ENCODE data around the gene EMP3. TPM values are rescaled to one million over a fixed set of nuclear protein-coding genes. Genes with fewer than 3 reads are reported as not detected.

The EMP3 gene
- total and polyA plus RNA-seq, 2 of the 13 experiments (the other 11 are each of a cell fraction or from before 2014, with no cell fraction given) = 2.2 to 7.8 TPM

DNA sequence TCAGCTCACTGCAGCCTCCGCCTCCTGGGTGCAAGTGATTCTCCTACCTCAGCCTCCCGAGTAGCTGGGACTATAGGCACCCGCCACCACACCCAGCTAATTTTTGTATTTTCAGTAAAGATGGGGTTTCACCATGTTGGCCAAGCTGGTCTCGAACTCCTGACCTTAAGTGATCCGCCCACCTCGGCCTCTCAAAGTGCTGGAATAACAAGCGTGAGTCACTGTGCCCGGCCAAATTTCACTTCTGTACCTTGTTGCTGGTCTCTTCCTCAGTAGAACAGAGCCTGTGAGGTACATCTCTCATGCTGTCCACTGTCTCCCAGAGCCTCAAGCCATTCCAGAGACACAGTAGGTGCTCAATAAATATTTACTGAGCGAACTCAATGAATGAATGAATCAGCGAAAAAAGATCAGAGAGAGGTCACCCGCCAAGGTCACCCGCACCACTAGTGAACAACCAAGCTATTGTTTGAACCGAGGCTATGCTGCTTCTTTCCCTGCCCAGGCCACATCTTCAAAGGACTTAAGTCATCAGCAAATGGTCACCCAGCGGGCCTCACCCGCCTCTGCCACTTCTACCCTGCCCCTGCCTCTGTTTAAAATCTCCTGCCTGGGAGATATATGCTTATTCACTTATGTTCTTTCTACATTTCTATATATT lies 29.1 kb downstream of the EMP3 start (continued):
- TF ChIP-seq ZFP90 (CRISPR knock-in tag; IDR thresholded peaks at IDR 0.05; ENCODE audit: borderline replicate concordance) (peak; percentile 37; the same call in 1 of the 2 replicates), ADNP (CRISPR knock-in tag; IDR thresholded peaks at IDR 0.05) (peak; percentile 97), FOXK1 (CRISPR knock-in tag; IDR thresholded peaks at IDR 0.05; ENCODE audit: borderline replicate concordance, low read depth) (peak; percentile 77; the same call in 1 of the 2 replicates), CREB1 (IDR thresholded peaks at IDR 0.05) (0 out of 2 replicates have a peak, but pooled peaks have one; percentile 23), CREB1 (CRISPR knock-in tag; IDR thresholded peaks at IDR 0.05) (peak; percentile 83), HOXA3 (CRISPR knock-in tag; IDR thresholded peaks at IDR 0.05) (peak; percentile 67; the same call in 1 of the 2 replicates), FOXP1 (IDR thresholded peaks at IDR 0.05) (0 out of 2 replicates have a peak, but pooled peaks have one; percentile 7), FOXP1 (CRISPR knock-in tag; IDR thresholded peaks at IDR 0.05) (peak; percentile 82), ZNF550 (CRISPR knock-in tag; IDR thresholded peaks at IDR 0.05; ENCODE audit: borderline replicate concordance) (0 out of 2 replicates have a peak, but pooled peaks have one; percentile 37), MIER3 (CRISPR knock-in tag; IDR thresholded peaks at IDR 0.05; ENCODE audit: borderline replicate concordance) (peak; percentile 93; the same call in 1 of the 2 replicates), KDM3A (CRISPR knock-in tag; IDR thresholded peaks at IDR 0.05; ENCODE audit: low read depth) (peak; percentile 88), TARDBP (CRISPR knock-in tag; IDR thresholded peaks at IDR 0.05) (peak; percentile 80; the same call in 1 of the 2 replicates), MYNN (CRISPR knock-in tag; IDR thresholded peaks at IDR 0.05; ENCODE audit: low read depth) (no peak), ZNF430 (CRISPR knock-in tag; IDR thresholded peaks at IDR 0.05) (peak; percentile 86), NFKBIZ (CRISPR knock-in tag; IDR thresholded peaks at IDR 0.05) (0 out of 2 replicates have a peak, but pooled peaks have one; percentile 56)
- TF ChIP-seq, protein P1, sequence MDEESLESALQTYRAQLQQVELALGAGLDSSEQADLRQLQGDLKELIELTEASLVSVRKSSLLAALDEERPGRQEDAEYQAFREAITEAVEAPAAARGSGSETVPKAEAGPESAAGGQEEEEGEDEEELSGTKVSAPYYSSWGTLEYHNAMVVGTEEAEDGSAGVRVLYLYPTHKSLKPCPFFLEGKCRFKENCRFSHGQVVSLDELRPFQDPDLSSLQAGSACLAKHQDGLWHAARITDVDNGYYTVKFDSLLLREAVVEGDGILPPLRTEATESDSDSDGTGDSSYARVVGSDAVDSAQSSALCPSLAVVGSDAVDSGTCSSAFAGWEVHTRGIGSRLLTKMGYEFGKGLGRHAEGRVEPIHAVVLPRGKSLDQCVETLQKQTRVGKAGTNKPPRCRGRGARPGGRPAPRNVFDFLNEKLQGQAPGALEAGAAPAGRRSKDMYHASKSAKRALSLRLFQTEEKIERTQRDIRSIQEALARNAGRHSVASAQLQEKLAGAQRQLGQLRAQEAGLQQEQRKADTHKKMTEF (CRISPR knock-in tag; IDR thresholded peaks at IDR 0.05) = peak; percentile 95
- TF ChIP-seq, protein P2, sequence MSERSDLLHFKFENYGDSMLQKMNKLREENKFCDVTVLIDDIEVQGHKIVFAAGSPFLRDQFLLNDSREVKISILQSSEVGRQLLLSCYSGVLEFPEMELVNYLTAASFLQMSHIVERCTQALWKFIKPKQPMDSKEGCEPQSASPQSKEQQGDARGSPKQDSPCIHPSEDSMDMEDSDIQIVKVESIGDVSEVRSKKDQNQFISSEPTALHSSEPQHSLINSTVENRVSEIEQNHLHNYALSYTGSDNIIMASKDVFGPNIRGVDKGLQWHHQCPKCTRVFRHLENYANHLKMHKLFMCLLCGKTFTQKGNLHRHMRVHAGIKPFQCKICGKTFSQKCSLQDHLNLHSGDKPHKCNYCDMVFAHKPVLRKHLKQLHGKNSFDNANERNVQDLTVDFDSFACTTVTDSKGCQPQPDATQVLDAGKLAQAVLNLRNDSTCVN (CRISPR knock-in tag; IDR thresholded peaks at IDR 0.05; ENCODE audit: borderline replicate concordance) = peak; percentile 29; the same call in 1 of the 2 replicates
- TF ChIP-seq, protein P3, sequence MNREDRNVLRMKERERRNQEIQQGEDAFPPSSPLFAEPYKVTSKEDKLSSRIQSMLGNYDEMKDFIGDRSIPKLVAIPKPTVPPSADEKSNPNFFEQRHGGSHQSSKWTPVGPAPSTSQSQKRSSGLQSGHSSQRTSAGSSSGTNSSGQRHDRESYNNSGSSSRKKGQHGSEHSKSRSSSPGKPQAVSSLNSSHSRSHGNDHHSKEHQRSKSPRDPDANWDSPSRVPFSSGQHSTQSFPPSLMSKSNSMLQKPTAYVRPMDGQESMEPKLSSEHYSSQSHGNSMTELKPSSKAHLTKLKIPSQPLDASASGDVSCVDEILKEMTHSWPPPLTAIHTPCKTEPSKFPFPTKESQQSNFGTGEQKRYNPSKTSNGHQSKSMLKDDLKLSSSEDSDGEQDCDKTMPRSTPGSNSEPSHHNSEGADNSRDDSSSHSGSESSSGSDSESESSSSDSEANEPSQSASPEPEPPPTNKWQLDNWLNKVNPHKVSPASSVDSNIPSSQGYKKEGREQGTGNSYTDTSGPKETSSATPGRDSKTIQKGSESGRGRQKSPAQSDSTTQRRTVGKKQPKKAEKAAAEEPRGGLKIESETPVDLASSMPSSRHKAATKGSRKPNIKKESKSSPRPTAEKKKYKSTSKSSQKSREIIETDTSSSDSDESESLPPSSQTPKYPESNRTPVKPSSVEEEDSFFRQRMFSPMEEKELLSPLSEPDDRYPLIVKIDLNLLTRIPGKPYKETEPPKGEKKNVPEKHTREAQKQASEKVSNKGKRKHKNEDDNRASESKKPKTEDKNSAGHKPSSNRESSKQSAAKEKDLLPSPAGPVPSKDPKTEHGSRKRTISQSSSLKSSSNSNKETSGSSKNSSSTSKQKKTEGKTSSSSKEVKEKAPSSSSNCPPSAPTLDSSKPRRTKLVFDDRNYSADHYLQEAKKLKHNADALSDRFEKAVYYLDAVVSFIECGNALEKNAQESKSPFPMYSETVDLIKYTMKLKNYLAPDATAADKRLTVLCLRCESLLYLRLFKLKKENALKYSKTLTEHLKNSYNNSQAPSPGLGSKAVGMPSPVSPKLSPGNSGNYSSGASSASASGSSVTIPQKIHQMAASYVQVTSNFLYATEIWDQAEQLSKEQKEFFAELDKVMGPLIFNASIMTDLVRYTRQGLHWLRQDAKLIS (CRISPR knock-in tag; IDR thresholded peaks at IDR 0.05) = peak; percentile 64; the same call in 1 of the 2 replicates
- TF ChIP-seq, protein P4, sequence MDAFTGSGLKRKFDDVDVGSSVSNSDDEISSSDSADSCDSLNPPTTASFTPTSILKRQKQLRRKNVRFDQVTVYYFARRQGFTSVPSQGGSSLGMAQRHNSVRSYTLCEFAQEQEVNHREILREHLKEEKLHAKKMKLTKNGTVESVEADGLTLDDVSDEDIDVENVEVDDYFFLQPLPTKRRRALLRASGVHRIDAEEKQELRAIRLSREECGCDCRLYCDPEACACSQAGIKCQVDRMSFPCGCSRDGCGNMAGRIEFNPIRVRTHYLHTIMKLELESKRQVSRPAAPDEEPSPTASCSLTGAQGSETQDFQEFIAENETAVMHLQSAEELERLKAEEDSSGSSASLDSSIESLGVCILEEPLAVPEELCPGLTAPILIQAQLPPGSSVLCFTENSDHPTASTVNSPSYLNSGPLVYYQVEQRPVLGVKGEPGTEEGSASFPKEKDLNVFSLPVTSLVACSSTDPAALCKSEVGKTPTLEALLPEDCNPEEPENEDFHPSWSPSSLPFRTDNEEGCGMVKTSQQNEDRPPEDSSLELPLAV (CRISPR knock-in tag; conservative IDR thresholded peaks at IDR 0.05; ENCODE audit: low read depth) = no peak
- TF ChIP-seq, protein P5, sequence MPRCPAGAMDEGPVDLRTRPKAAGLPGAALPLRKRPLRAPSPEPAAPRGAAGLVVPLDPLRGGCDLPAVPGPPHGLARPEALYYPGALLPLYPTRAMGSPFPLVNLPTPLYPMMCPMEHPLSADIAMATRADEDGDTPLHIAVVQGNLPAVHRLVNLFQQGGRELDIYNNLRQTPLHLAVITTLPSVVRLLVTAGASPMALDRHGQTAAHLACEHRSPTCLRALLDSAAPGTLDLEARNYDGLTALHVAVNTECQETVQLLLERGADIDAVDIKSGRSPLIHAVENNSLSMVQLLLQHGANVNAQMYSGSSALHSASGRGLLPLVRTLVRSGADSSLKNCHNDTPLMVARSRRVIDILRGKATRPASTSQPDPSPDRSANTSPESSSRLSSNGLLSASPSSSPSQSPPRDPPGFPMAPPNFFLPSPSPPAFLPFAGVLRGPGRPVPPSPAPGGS (CRISPR knock-in tag; IDR thresholded peaks at IDR 0.05) = 0 out of 2 replicates have a peak, but pooled peaks have one; percentile 56
